ENCODE results near the gene ARID4B. TPM values are rescaled to one million over a fixed set of nuclear protein-coding genes. Genes with fewer than 3 reads are reported as not detected.

ARID4B gene
- total RNA-seq, 1 experiment from 2014 or later, result 28.3 TPM

GRCh38 chr1:235240960-235241359 is 87.0 kb downstream of the ARID4B start:
- H3K79me2 ChIP-seq (ENCODE audit: insufficient read depth, low read length), result no peaks in the 10 kb centered on the region
- ATAC-seq (no peak), DNase-seq (ENCODE audit: low read depth, low spot score) (no peak)
- intact Hi-C loops (cut with micrococcal nuclease), result no loop called here
- no peaks in the 10 kb centered on the region for H3K4me1 ChIP-seq (ENCODE audit: control insufficient read depth in 1 of 2, insufficient read depth in 2 of 2, low read length in 2 of 2)
- peaks cover 0 to 5% of the 10 kb centered on the region in 2 experiments; a peak in 1 of 4 replicates for H3K36me3 ChIP-seq (ENCODE audit: control insufficient read depth in 1 of 2, insufficient read depth in 2 of 2, low read length in 2 of 2)
- H3K9me2 ChIP-seq (ENCODE audit: insufficient read depth), result no peaks in the 10 kb centered on the region
- H2AFZ ChIP-seq (ENCODE audit: low read depth, low read length, poor library complexity, severe bottlenecking), result no peak overlapping the region
- no peaks in the 10 kb centered on the region for H3K9me3 ChIP-seq (ENCODE audit: control insufficient read depth in 1 of 2, insufficient read depth in 1 of 2, low read depth in 1 of 2, low read length in 2 of 2)
- CTCF ChIA-PET, result interaction anchor here (0.9 kb wide), 1 partner anchor 174 kb away, joined by 3 read pairs; no protein-coding TSS in a partner anchor
- no peaks in the 10 kb centered on the region for H3K27me3 ChIP-seq (ENCODE audit: insufficient read depth, low read length)
- H4K20me1 ChIP-seq (ENCODE audit: insufficient read depth), result no peaks in the 10 kb centered on the region
- H3K4me3 ChIP-seq (replicated peaks in 1 of 2; ENCODE audit: low read depth in 1 of 2, low read length in 2 of 2), result no peak overlapping the region
- no peak overlapping the region for H3K4me2 ChIP-seq (ENCODE audit: low read length)
- BruUV-seq (replicated peaks), result no TSS peak
- RAD21 ChIA-PET (ENCODE audit: low non-redundant PET in 1 of 2, low total read pairs in 2 of 2, uncharacterized antibody in 2 of 2, unreplicated experiment in 2 of 2), result no interaction called here
- POLR2A ChIA-PET, result interaction anchor here (1.0 kb wide), 1 partner anchor 15 kb away, joined by 3 read pairs; no protein-coding TSS in a partner anchor
- H3K27ac ChIP-seq (ENCODE audit: low read depth, low read length), result no peak overlapping the region
- TF ChIP-seq POLR2AphosphoS5 (IDR thresholded peaks at IDR 0.05; ENCODE audit: low read depth, low read length) (no peak), SRF (IDR thresholded peaks at IDR 0.05; ENCODE audit: low read depth) (no peak), FOSL1 (IDR thresholded peaks at IDR 0.05; ENCODE audit: low read depth) (no peak), EZH2phosphoT487 (IDR thresholded peaks at IDR 0.05; ENCODE audit: borderline replicate concordance) (no peak), RAD21 (IDR thresholded peaks at IDR 0.05; ENCODE audit: low read depth) (no peak), POLR2A (IDR thresholded peaks at IDR 0.05; ENCODE audit: borderline replicate concordance, extremely low read depth, insufficient read depth, insufficient read length) (no peak), SP1 (IDR thresholded peaks at IDR 0.05; ENCODE audit: low read depth) (no peak), ZNF274 (IDR thresholded peaks at IDR 0.05; ENCODE audit: low read depth, low read length) (no peak)
- TF ChIP-seq, protein P1, sequence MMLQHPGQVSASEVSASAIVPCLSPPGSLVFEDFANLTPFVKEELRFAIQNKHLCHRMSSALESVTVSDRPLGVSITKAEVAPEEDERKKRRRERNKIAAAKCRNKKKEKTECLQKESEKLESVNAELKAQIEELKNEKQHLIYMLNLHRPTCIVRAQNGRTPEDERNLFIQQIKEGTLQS (IDR thresholded peaks at IDR 0.05), result no peak
- TF ChIP-seq, protein P2, sequence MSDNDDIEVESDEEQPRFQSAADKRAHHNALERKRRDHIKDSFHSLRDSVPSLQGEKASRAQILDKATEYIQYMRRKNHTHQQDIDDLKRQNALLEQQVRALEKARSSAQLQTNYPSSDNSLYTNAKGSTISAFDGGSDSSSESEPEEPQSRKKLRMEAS (IDR thresholded peaks at IDR 0.05), result no peak
- TF ChIP-seq, protein P3, sequence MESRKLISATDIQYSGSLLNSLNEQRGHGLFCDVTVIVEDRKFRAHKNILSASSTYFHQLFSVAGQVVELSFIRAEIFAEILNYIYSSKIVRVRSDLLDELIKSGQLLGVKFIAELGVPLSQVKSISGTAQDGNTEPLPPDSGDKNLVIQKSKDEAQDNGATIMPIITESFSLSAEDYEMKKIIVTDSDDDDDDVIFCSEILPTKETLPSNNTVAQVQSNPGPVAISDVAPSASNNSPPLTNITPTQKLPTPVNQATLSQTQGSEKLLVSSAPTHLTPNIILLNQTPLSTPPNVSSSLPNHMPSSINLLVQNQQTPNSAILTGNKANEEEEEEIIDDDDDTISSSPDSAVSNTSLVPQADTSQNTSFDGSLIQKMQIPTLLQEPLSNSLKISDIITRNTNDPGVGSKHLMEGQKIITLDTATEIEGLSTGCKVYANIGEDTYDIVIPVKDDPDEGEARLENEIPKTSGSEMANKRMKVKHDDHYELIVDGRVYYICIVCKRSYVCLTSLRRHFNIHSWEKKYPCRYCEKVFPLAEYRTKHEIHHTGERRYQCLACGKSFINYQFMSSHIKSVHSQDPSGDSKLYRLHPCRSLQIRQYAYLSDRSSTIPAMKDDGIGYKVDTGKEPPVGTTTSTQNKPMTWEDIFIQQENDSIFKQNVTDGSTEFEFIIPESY (IDR thresholded peaks at IDR 0.05; ENCODE audit: extremely low read depth, insufficient replicate concordance, low read length), result no peak
- H3K9ac ChIP-seq (ENCODE audit: low read length), result no peak overlapping the region
